Measurements from ENCODE around the gene CAMK1D.

Gene CAMK1D

DNA sequence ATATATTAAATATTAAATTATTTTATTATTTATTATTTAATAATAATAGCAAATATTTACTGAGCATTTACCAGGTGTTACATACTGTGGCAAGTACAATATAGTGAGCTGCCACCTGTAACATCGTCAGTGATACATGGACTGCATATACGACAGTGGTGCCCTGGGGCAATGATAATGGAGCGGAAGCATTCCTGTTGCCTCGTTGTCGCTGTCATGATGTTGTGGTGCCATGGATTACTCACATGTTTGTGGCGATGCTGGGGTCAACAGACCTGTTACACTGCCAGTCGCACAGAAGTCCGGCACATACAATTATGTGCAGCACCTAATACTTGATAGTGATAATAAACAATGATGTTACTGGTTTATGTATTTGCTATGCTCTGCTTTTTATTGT is 20.6 kb downstream of the CAMK1D start:
- DNase-seq (ENCODE audit: extremely low read depth in 1 of 2, low read depth in 1 of 2): no peak

DNA sequence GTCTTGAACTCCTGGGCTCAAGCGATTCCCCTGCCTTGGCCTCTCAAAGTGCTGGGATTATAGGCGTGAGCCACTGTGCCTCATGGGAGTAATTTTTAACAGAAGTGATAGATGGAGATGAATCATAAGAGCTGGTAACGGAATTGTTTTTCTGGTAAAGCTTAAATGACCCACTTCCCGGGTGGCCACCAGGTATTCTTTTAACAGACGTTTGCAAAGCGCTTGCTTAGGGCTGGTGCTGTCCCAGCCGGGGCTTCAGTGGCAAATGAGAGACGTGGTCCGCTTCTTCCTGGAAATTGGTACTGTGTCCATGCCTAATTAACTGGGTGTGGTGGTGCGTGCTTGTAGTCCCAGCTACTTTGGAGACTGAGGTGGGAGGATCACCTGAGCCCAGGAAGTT is 23.5 kb downstream of the CAMK1D start:
- DNase-seq (ENCODE audit: extremely low read depth in 1 of 2, low read depth in 1 of 2): no peak

- no peak for DNase-seq (ENCODE audit: extremely low read depth in 1 of 2, low read depth in 1 of 2)
These were observed 25.7 kb downstream of the CAMK1D start for GRCh38 chr10:12375076-12375504.

GRCh38 chr10:12376211-12376610 is 26.9 kb downstream of the CAMK1D start:
- no peak for DNase-seq (ENCODE audit: extremely low read depth in 1 of 2, low read depth in 1 of 2)

GRCh38 chr10:12377658-12378290 is 28.4 kb downstream of the CAMK1D start:
- DNase-seq (ENCODE audit: extremely low read depth in 1 of 2, low read depth in 1 of 2): no peak

GRCh38 chr10:12380999-12381398 is 31.7 kb downstream of the CAMK1D start:
- DNase-seq (ENCODE audit: extremely low read depth in 1 of 2, low read depth in 1 of 2): no peak

- no peak for DNase-seq (ENCODE audit: extremely low read depth in 1 of 2, low read depth in 1 of 2)
These were observed 32.3 kb downstream of the CAMK1D start for GRCh38 chr10:12381536-12382156.

GRCh38 chr10:12382157-12382548 is 32.8 kb downstream of the CAMK1D start:
- no peak for DNase-seq (ENCODE audit: extremely low read depth in 1 of 2, low read depth in 1 of 2)

DNA sequence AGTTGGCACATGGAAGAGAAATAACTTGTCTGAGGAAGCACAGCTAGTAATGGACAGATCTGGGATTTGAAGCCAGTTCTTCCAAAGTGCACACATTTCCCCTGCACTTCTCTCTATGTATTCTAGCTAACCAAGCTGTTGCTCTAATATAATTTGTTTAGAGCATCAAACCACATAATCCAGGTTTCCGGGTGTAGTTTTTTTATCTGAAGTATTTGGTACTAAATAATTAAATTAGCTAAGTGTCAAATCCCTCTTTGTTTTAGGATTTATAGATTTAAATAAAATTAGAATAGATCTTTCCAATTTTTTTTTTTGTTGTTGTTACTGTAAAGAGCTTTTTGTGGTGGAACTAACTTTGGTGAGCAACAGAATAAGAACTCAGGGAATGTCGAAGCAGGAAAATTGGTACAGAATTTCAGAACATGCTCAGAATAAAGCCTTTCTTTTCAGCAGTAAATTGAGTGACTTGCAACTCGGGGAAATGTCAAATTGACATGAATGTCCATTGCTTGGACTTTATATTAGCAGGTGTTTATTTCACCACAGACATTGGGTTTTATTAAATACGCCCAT is 33.7 kb downstream of the CAMK1D start:
- DNase-seq (ENCODE audit: extremely low read depth in 1 of 2, low read depth in 1 of 2): no peak

DNA sequence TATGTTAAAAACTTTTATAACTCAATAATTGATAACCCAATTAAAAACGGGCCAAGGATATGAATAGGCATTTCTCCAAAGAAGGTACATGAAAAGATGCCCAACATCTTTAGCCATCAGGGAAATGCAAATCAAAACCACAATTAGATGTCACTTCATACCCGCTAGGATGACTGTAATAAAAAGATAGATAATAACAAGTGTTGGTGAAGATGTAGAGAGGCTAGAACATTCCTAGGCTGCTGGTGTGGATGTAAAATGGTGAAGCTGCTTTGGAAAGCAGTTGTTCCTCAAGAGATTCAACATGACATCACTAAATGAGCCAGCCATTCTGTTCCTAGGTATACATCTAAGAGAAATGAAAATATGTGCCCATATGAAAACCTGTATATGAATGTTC is 35.6 kb downstream of the CAMK1D start:
- no peak for DNase-seq (ENCODE audit: extremely low read depth in 1 of 2, low read depth in 1 of 2)

DNA sequence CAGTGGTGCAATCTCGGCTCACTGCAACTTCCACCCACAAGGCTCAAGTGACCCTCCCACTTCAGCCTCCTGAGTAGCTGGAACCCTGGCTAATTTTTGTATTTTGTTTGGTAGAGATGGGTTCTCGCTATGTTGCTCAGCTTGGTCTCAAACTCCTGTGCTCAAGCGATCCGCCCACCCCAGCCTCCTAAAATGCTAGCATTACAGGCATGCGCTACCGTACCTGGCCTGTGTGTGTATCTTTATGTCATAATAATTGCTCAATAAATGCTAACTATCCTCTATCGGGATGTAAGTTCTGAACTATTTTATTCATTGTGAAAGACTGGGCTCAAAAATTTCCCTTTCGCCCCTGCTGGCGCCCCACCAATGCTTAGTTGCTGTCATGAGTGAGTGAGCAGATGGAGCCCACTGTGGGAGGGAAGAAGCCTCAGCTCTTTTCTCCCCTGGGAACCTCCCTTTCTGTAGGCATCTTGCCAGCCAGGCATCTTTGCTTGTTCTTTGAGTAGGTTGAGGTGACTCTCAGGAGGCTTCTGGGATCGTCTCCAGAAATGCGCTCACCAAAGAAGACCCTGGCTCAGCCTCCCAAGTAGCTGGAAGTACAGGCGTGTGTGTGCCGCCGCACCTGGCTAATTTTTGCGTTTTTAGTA is 38.3 kb downstream of the CAMK1D start:
- no peak for DNase-seq (ENCODE audit: extremely low read depth in 1 of 2, low read depth in 1 of 2)

DNA sequence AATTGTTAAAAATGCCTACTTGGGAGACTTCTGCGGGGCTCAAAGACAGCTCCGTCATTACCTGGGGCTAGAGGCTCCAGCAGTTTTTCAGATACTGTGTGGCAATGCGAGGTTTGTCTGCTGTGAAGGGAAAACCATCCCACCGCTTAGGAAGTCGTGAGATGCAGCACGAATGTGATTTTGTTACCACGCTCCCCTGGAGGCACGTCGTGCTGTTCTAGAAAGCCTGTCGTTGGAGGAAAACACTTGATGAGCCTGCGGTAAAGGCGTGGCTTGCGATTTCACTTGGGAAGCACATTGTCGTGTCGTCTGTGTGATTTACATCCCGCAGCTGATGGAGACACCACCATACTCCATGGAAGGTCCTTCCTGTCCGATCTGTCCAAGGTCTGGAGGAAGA is 39.3 kb downstream of the CAMK1D start:
- no peak for DNase-seq (ENCODE audit: extremely low read depth in 1 of 2, low read depth in 1 of 2)

GRCh38 chr10:12389154-12389734 is 39.9 kb downstream of the CAMK1D start:
- DNase-seq (ENCODE audit: extremely low read depth in 1 of 2, low read depth in 1 of 2): no peak

GRCh38 chr10:12390733-12391132 is 41.4 kb downstream of the CAMK1D start:
- DNase-seq (ENCODE audit: extremely low read depth in 1 of 2, low read depth in 1 of 2): no peak

GRCh38 chr10:12391206-12391605 is 41.9 kb downstream of the CAMK1D start:
- no peak for DNase-seq (ENCODE audit: extremely low read depth in 1 of 2, low read depth in 1 of 2)

DNA sequence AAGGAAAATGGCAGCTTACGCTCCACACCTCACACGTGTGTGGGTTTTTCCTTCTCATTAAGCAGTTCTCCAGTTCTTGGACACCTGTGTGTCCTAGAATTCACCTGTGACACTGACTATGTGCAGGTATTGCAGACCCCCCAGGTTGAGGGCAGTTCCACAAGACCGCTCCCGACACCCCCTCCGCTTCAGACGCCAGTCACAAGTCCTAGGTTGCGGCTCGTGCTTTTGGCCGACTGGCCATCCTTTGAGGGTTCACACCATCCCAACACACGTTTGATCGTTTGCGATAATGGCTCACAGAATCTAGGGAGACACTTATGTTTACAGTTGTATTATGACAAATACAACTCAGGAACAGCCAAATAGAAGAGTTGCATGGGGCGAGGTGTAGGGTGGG is 44.5 kb downstream of the CAMK1D start:
- DNase-seq (ENCODE audit: extremely low read depth in 1 of 2, low read depth in 1 of 2): no peak

- no peak for DNase-seq (ENCODE audit: extremely low read depth in 1 of 2, low read depth in 1 of 2)
These were observed 45.1 kb downstream of the CAMK1D start for GRCh38 chr10:12394241-12395033.

DNA sequence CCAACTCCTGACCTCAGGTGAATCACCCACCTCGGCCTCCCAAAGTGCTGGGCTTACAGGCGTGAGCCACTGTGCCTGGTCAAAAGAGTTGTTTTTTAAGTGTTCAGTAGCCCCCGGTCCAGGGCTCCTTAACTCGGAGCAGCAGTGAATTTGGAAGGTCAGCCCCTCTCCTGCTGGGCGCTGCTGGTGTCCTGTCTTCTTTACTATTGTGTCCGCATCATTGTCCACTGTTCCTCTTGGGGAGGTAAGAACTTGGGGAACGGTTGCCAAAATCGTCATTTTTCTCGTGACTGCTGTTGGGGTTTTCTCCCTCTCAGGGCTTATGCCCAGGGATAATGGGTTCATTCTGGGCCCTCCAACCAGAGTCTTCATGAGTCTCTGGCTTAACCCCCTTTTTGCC is 46.7 kb downstream of the CAMK1D start:
- DNase-seq (ENCODE audit: extremely low read depth in 1 of 2, low read depth in 1 of 2): no peak

DNA sequence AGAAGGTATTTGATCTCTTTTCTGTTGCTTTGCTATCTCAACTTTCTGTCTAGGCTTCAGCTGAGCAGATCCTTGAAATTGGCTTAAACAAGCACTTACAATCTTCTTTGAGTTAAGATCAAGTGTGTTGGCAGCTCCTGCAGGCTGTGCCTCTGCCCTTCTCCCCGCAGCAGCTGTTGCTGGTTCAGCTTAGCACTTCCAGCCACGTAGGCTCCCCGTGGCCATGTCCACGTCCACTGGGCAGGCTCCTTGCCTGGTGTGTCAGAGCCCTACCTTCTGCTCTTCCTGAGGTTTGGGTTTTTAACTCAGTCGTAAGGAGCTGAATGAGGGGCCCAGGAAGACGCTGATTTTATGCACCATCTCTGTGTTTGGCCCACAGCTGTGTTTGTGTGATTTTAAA is 47.2 kb downstream of the CAMK1D start:
- DNase-seq (ENCODE audit: extremely low read depth in 1 of 2, low read depth in 1 of 2): no peak

GRCh38 chr10:12397147-12397896 is 48.0 kb downstream of the CAMK1D start:
- DNase-seq (ENCODE audit: extremely low read depth in 1 of 2, low read depth in 1 of 2): no peak

All from activated CD8-positive, alpha-beta memory T cell treated with anti-CD3 and anti-CD28 coated beads for 1 hour (primary cell).